ENCODE results near the gene MARCHF2.
A peak's percentile ranks its signal among the peaks of the same experiment; 100 is the strongest.

- TF ChIP-seq, protein P1, sequence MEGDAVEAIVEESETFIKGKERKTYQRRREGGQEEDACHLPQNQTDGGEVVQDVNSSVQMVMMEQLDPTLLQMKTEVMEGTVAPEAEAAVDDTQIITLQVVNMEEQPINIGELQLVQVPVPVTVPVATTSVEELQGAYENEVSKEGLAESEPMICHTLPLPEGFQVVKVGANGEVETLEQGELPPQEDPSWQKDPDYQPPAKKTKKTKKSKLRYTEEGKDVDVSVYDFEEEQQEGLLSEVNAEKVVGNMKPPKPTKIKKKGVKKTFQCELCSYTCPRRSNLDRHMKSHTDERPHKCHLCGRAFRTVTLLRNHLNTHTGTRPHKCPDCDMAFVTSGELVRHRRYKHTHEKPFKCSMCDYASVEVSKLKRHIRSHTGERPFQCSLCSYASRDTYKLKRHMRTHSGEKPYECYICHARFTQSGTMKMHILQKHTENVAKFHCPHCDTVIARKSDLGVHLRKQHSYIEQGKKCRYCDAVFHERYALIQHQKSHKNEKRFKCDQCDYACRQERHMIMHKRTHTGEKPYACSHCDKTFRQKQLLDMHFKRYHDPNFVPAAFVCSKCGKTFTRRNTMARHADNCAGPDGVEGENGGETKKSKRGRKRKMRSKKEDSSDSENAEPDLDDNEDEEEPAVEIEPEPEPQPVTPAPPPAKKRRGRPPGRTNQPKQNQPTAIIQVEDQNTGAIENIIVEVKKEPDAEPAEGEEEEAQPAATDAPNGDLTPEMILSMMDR (IDR thresholded peaks at IDR 0.05): no peak
- peak; percentile 14; the same call in 1 of the 2 replicates for TF ChIP-seq USF2 (CRISPR knock-in tag; IDR thresholded peaks at IDR 0.05)
- 0 out of 2 replicates have a peak, but pooled peaks have one; percentile 39 for TF ChIP-seq ZNF232 (CRISPR knock-in tag; IDR thresholded peaks at IDR 0.05)
- TF ChIP-seq CREM (CRISPR knock-in tag; IDR thresholded peaks at IDR 0.05): peak; percentile 92
- peak; percentile 52 for TF ChIP-seq FOXK1 (CRISPR knock-in tag; IDR thresholded peaks at IDR 0.05)
- no peak for TF ChIP-seq ATF2 (CRISPR knock-in tag; IDR thresholded peaks at IDR 0.05; ENCODE audit: borderline replicate concordance, low read depth)
- TF ChIP-seq ZBTB21 (CRISPR knock-in tag; IDR thresholded peaks at IDR 0.05; ENCODE audit: borderline replicate concordance): peak; percentile 99
- TF ChIP-seq NR1H2 (CRISPR knock-in tag; IDR thresholded peaks at IDR 0.05): no peak
- no peak for TF ChIP-seq ESRRA (CRISPR knock-in tag; IDR thresholded peaks at IDR 0.05; ENCODE audit: borderline replicate concordance)
- TF ChIP-seq, protein P2, sequence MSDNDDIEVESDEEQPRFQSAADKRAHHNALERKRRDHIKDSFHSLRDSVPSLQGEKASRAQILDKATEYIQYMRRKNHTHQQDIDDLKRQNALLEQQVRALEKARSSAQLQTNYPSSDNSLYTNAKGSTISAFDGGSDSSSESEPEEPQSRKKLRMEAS (CRISPR knock-in tag; IDR thresholded peaks at IDR 0.05): peak; percentile 58; the same call in 1 of the 2 replicates
- TF ChIP-seq, protein P3, sequence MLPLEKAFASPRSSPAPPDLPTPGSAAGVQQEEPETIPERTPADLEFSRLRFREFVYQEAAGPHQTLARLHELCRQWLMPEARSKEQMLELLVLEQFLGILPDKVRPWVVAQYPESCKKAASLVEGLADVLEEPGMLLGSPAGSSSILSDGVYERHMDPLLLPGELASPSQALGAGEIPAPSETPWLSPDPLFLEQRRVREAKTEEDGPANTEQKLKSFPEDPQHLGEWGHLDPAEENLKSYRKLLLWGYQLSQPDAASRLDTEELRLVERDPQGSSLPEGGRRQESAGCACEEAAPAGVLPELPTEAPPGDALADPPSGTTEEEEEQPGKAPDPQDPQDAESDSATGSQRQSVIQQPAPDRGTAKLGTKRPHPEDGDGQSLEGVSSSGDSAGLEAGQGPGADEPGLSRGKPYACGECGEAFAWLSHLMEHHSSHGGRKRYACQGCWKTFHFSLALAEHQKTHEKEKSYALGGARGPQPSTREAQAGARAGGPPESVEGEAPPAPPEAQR (CRISPR knock-in tag; IDR thresholded peaks at IDR 0.05): no peak; the same call in 1 of the 2 replicates
- TF ChIP-seq, protein P4, sequence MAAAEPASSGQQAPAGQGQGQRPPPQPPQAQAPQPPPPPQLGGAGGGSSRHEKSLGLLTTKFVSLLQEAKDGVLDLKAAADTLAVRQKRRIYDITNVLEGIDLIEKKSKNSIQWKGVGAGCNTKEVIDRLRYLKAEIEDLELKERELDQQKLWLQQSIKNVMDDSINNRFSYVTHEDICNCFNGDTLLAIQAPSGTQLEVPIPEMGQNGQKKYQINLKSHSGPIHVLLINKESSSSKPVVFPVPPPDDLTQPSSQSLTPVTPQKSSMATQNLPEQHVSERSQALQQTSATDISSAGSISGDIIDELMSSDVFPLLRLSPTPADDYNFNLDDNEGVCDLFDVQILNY (CRISPR knock-in tag; IDR thresholded peaks at IDR 0.05): peak; percentile 66; the same call in 1 of the 2 replicates
- TF ChIP-seq, protein P5, sequence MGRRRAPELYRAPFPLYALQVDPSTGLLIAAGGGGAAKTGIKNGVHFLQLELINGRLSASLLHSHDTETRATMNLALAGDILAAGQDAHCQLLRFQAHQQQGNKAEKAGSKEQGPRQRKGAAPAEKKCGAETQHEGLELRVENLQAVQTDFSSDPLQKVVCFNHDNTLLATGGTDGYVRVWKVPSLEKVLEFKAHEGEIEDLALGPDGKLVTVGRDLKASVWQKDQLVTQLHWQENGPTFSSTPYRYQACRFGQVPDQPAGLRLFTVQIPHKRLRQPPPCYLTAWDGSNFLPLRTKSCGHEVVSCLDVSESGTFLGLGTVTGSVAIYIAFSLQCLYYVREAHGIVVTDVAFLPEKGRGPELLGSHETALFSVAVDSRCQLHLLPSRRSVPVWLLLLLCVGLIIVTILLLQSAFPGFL (CRISPR knock-in tag; IDR thresholded peaks at IDR 0.05; ENCODE audit: borderline replicate concordance): no peak
These were observed 23.1 kb upstream of the MARCHF2 start, which contains the start of gene RAB11B for GRCh38 chr19:8389891-8390616.

Data from WTC11 (cell line).